Measurements from ENCODE around the gene RDH11.

DNA sequence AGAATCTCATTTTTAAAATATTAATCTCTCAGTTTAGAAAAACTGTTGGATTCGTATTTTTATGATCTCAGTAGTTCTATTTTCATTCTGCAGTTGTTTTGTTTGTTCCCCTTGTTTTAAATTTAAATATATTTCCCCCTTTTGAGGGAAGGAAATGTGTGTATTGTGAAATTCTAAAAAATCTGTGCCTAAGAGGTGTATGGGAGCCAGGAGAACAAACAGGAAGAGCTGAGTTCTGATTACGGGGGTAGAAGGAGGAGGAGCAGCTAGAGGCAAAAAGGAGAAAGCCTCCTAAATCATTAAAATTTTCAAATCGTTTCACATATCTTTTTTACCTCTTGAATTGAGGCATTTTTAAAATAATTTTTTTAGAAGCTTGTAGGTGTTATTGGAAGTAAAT is 8.4 kb upstream of the RDH11 start:
- TF ChIP-seq, protein P1, sequence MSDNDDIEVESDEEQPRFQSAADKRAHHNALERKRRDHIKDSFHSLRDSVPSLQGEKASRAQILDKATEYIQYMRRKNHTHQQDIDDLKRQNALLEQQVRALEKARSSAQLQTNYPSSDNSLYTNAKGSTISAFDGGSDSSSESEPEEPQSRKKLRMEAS (IDR thresholded peaks at IDR 0.05; ENCODE audit: low read depth), result no peak
- TF ChIP-seq, protein P2, sequence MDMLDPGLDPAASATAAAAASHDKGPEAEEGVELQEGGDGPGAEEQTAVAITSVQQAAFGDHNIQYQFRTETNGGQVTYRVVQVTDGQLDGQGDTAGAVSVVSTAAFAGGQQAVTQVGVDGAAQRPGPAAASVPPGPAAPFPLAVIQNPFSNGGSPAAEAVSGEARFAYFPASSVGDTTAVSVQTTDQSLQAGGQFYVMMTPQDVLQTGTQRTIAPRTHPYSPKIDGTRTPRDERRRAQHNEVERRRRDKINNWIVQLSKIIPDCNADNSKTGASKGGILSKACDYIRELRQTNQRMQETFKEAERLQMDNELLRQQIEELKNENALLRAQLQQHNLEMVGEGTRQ (IDR thresholded peaks at IDR 0.05; ENCODE audit: borderline replicate concordance, low read depth, low read length), result no peak
- TF ChIP-seq, protein P3, sequence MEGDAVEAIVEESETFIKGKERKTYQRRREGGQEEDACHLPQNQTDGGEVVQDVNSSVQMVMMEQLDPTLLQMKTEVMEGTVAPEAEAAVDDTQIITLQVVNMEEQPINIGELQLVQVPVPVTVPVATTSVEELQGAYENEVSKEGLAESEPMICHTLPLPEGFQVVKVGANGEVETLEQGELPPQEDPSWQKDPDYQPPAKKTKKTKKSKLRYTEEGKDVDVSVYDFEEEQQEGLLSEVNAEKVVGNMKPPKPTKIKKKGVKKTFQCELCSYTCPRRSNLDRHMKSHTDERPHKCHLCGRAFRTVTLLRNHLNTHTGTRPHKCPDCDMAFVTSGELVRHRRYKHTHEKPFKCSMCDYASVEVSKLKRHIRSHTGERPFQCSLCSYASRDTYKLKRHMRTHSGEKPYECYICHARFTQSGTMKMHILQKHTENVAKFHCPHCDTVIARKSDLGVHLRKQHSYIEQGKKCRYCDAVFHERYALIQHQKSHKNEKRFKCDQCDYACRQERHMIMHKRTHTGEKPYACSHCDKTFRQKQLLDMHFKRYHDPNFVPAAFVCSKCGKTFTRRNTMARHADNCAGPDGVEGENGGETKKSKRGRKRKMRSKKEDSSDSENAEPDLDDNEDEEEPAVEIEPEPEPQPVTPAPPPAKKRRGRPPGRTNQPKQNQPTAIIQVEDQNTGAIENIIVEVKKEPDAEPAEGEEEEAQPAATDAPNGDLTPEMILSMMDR (IDR thresholded peaks at IDR 0.05), result no peak
- TF ChIP-seq, protein P4, sequence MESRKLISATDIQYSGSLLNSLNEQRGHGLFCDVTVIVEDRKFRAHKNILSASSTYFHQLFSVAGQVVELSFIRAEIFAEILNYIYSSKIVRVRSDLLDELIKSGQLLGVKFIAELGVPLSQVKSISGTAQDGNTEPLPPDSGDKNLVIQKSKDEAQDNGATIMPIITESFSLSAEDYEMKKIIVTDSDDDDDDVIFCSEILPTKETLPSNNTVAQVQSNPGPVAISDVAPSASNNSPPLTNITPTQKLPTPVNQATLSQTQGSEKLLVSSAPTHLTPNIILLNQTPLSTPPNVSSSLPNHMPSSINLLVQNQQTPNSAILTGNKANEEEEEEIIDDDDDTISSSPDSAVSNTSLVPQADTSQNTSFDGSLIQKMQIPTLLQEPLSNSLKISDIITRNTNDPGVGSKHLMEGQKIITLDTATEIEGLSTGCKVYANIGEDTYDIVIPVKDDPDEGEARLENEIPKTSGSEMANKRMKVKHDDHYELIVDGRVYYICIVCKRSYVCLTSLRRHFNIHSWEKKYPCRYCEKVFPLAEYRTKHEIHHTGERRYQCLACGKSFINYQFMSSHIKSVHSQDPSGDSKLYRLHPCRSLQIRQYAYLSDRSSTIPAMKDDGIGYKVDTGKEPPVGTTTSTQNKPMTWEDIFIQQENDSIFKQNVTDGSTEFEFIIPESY (IDR thresholded peaks at IDR 0.05; ENCODE audit: borderline replicate concordance, low read depth), result no peak
- TF ChIP-seq SIN3A (IDR thresholded peaks at IDR 0.05; ENCODE audit: borderline replicate concordance, low read depth, low read length) (no peak), CHD2 (IDR thresholded peaks at IDR 0.05; ENCODE audit: low read length, partially characterized antibody) (no peak), MEF2A (IDR thresholded peaks at IDR 0.05; ENCODE audit: borderline replicate concordance, low read depth) (no peak), RFX5 (IDR thresholded peaks at IDR 0.05; ENCODE audit: low read length) (no peak), EZH2phosphoT487 (IDR thresholded peaks at IDR 0.05; ENCODE audit: borderline replicate concordance, low read depth) (no peak), GATA2 (CRISPR knock-in tag; IDR thresholded peaks at IDR 0.05) (no peak), TAF1 (IDR thresholded peaks at IDR 0.05; ENCODE audit: borderline replicate concordance, low read depth, low read length) (no peak), POLR2AphosphoS5 (IDR thresholded peaks at IDR 0.05; ENCODE audit: low read depth, low read length) (no peak)

All from SK-N-SH (cell line).